HG03342 (cell line): ENCODE results near the gene MCF2L2.

ENCODE experiments used
- ATAC-seq: cut with Tn5 transposase; IDR thresholded peaks from one replicate; pipeline ENCODE4 v1.9.1; 2021; ENCODE audit warnings: mild to moderate bottlenecking, moderate library complexity; ENCODE audit not compliant: unreplicated experiment

MCF2L2 gene

GRCh38 chr3:183330881-183331280 is 97.5 kb downstream of the MCF2L2 start:
- ATAC-seq = no peak

DNA sequence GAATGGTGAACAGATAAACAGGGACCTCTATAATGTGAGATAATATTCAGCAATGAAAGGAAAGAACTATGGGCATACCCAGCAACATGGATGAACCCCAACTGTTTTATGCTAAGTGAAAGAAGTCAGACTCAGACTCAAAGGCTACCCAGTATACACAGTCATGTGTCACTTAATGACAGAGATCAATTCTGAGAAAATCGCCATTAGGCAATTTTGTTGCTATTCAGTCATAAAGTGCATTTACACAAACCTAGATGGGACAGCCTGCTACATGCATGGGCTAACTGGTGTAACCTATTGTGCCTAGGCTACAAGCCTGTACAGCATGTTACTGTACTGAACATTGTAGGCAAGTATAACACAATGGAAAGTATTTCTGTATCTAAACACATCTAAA is 98.9 kb downstream of the MCF2L2 start:
- no peak for ATAC-seq

GRCh38 chr3:183328823-183329222 is 99.6 kb downstream of the MCF2L2 start:
- no peak for ATAC-seq

- no peak for ATAC-seq
These were observed 100.3 kb downstream of the MCF2L2 start for GRCh38 chr3:183328164-183328563.

DNA sequence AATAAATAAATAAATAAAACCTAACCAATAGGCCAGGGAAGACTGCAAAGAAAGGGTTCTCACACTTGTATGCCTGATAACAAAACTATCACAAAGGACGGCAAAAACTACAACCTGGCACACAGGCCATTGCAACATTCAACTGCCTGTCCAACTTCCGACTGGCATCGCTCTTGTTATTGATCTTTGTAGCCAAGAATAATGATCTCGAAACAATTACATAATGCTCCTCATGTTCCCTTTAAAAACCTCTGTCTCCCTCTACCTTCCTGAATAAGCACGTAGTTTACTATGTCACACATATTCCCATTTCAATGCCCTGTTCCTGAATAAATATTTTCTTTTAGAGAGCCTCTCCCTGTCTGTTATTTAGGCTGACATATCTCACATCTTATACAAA is 101.1 kb downstream of the MCF2L2 start:
- ATAC-seq = no peak

DNA sequence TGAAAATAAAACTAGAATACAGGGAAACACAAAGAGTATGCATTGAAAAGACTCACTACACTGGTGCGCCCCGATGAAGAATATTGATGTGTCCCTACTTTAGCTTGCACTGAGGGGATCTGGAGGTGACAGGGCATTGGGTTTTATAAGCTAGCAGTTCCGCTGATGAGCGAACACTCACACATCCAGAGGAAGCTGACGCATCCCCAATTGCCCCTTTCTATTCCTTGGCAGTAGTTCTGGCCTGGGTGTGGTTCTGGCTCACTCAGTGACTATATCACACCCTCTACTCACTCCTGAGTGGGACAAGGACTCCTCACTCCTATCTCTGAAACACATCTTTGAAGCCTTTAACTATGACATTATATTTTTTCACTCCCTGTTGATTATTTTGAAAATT is 104.3 kb downstream of the MCF2L2 start:
- ATAC-seq = no peak

DNA sequence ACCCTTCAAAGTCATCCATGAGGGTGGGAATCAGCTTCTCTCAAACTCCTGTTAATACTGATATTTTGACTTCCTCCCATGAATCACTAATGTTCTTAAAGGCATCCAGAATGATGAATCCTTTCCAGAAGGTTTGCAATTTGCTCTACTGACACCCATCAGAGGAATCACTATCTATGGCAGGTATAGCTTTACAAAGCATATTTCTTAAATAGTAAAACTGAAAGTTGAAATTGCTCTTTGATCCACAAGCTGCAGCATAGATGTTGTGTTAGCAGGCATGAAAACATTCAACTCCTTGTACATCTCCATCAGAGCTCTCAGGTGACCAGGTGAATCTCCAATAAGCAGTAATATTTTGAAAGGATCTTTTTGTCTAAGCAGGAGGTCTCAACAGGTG is 109.0 kb downstream of the MCF2L2 start:
- ATAC-seq = no peak

- no peak for ATAC-seq
These were observed 109.5 kb downstream of the MCF2L2 start for GRCh38 chr3:183318877-183319276.

- no peak for ATAC-seq
These were observed 110.2 kb downstream of the MCF2L2 start for GRCh38 chr3:183317886-183318865.

- no peak for ATAC-seq
These were observed 111.1 kb downstream of the MCF2L2 start for GRCh38 chr3:183317271-183317670.

- no peak for ATAC-seq
These were observed 112.7 kb downstream of the MCF2L2 start for GRCh38 chr3:183315739-183316138.

GRCh38 chr3:183313764-183314163 is 114.7 kb downstream of the MCF2L2 start:
- no peak for ATAC-seq

DNA sequence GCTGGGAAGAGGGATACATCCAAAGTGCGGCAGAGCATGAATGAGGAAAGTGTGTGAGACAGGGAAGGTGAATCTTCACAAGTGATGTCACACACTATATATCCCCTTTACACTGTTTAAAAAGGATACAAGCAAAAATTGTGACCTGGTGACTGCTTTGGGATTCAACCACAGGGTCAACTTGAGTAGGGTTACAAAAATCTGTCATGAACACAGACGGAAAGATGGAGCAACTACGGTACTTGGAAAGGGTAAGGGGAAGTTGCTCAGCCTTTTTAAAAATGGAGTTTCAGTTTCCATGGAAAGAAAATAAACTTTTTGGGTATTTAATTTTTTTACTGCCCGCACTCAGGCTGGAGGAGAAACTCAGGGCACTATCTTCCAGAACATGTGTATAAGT is 115.1 kb downstream of the MCF2L2 start:
- no peak for ATAC-seq

- no peak for ATAC-seq
These were observed 116.0 kb downstream of the MCF2L2 start for GRCh38 chr3:183312433-183312832.

GRCh38 chr3:183310936-183311335 is 117.5 kb downstream of the MCF2L2 start:
- no peak for ATAC-seq

DNA sequence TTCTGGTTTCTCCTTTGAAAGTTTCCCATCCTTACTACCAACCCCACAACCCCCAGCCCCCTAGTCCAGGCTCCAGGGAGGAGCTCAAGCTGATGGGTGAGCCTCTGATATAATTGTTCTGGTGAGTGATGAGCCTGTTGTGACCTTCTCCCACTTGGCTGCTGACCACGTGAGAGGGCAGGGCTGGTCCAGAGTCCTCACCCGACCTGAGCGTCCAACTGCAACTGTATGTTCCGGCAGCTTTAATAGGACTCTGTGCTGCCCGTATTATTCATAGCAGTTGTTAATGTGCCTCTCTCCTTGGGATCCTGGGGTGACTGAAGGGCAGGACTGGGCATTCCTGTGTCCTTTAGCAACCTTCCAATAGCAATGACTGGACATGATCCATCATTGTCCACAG is 119.1 kb downstream of the MCF2L2 start:
- no peak for ATAC-seq

DNA sequence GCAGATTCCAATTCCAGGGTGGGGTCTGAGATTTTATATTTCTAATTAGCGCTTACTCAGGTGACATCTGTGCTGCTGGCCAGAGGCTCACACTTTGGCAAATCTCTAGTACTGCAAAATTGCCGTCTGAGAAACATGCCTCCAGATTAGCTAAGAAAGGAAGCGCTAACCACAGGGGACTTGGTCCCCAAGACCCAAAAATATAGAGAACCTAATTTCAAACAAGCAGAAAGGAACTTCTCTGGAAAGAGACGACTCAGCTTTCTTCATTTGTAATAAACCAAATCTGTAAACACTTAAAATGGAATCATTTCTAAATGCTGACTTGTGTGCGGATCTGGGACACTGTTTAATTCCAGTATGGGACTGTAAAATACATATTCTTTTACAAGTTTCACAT is 119.7 kb downstream of the MCF2L2 start:
- ATAC-seq = no peak

- no peak for ATAC-seq
These were observed 120.7 kb downstream of the MCF2L2 start for GRCh38 chr3:183307749-183308148.

DNA sequence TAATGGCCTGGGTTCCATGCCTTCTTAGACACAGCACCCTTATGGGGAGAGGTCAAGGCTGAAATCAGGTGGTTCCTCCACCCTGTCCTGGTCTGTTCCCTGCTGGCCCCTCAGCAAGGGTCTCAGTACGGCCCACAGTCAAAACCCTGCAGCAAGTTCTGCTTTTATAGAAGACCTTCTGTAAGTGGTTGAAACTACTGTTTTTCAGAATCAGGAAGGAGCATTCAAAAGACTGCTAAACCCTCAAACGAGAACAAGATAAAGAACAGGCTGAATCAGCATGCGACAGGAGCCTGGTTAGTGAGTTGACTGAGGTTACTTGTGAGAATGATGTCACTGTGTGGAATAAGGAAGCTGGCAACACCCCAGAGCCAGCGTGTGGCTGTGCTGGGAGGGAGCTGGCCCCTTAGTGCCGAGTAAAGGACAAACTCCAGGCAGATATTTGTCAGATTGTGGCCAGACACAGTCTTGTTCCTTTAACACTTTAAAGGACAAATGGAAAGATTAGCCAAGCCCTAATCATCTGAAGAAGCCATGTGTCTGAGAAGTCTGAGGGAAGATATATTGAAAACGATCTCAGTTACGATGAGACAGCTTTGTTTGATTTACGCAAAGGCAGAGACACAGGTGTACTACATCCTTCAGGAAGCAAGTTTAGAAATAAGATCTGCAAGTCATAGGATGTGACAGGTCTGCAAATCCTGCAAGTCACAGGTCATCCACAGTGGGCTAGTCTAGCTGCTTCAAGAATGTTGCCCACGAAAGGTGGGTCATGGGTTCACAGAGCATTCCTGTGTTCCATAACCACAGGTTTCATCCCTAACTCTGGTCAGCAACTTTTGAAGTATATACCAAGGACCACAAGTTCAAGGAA is 121.4 kb downstream of the MCF2L2 start:
- ATAC-seq = peak; percentile 88

DNA sequence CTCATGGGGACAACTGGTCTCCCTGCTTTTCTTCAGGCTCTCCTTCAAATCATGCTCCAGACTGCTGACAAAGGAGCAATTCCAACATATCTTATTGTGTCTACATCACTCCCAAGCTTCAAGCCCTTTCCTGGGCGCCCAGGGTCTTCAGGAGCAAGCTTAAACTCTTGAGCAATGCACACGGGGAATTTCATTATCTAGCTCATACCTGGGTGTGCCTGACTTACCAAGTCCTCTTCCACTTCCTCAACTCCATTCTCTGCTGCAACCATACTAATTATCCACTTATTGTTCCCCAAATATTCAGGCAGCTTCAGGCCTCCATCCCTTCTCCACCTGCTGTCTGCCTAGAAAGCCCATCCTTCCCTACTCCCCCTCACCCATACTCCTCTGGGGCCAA is 124.7 kb downstream of the MCF2L2 start:
- ATAC-seq = no peak

DNA sequence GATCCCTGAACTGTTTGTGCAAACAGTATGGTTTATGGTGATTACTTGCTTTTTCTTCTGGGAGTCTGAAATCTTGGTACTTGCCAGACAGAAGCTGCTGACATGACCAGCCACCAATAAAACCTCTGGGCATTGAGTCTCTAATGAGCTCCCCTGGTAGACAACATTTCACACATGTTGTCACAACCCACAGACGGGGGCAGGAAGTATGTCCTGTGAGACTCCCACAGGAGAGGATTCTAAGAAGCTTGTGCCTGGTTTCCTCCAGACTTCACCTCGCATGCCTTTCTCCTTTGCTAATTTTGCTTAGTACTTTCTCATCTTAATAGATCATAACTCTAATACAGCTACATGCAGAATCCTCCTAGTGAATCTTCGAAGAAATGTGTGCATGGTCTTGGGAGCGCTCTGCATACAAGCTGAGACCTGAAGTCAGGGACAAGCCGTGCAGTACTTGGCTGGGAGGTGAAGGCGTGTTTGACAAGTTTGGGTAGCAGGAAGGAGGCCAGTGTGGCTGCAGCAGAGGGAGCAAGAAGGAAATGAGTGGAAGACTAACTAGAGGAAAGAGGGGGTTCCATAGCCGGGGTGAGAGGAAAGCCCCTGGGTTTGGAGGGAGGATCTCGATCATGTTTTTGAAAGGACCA is 126.4 kb downstream of the MCF2L2 start:
- no peak for ATAC-seq
